Panc1 (cell line): ENCODE data around the gene SEC14L2. TPM values are rescaled to one million over a fixed set of nuclear protein-coding genes. Genes with fewer than 3 reads are reported as not detected.

Experiments
- ATAC-seq: fragments of 200-7000 bp; cut with Tn5 transposase; 2 replicates; pipeline ENCODE4 v1.9.1; 2020; ENCODE audit warnings: mild to moderate bottlenecking, moderate library complexity
- BruUV-seq: library from RNA; stranded (reverse); fragments of 400-500 nt; replicated peaks from 2 replicates; lab custom pipeline; 2021; lab: Mats Ljungman, UMichigan
- CTCF ChIA-PET: fragments of 300-600 bp; sonication (Branson Sonifier 250); formaldehyde crosslinking; loops from one replicate; lab custom pipeline; 2022; ENCODE audit warnings: antibody characterized with exemption; lab: Charles Lee
- POLR2A ChIA-PET: fragments of 300-600 bp; sonication (Branson Sonifier 250); formaldehyde crosslinking; loops from one replicate; lab custom pipeline; 2022; ENCODE audit warnings: antibody characterized with exemption; lab: Charles Lee
- DNase-seq: peaks from one replicate; pipeline ENCODE4 v3.0.0-alpha.2; 2010; ENCODE audit warnings: low read depth, low spot score
- H3K27ac ChIP-seq: 2 replicates; pipeline ENCODE4 v1.5.1; 2011; ENCODE audit warnings: mild to moderate bottlenecking, low read length, inconsistent platforms
- H3K27me3 ChIP-seq: fragments of 200-500 bp; sonication (Bioruptor generic); 2 replicates; pipeline ENCODE4 v1.6.0; 2014; ENCODE audit warnings: low read length, inconsistent platforms; ENCODE audit not compliant: control insufficient read depth, insufficient read depth
- H3K36me3 ChIP-seq: fragments of 200-500 bp; sonication (Bioruptor generic); 2 replicates; pipeline ENCODE4 v1.5.1; 2014; ENCODE audit warnings: inconsistent platforms, mild to moderate bottlenecking, low read length, moderate library complexity; ENCODE audit not compliant: control insufficient read depth, insufficient read depth
- H3K4me1 ChIP-seq: 2 replicates; pipeline ENCODE4 v1.5.1; 2011; ENCODE audit warnings: inconsistent platforms, mild to moderate bottlenecking, low read length, moderate library complexity; ENCODE audit not compliant: control insufficient read depth, insufficient read depth
- H3K4me3 ChIP-seq, 2 experiments: 2 replicates each; pipeline ENCODE4 v1.5.1; 2011 to 2012; ENCODE audit warnings: low read depth in 2 of 2, low read length in 2 of 2, mild to moderate bottlenecking in 2 of 2, inconsistent platforms in 1 of 2, moderate library complexity in 1 of 2
- H3K9me3 ChIP-seq: fragments of 200-500 bp; sonication (Bioruptor generic); 2 replicates; pipeline ENCODE4 v1.5.1; 2014; ENCODE audit warnings: low read depth, mild to moderate bottlenecking, inconsistent platforms, low read length, moderate library complexity; ENCODE audit not compliant: control insufficient read depth, insufficient read depth
- CTCF ChIP-seq: fragments of 450-650 bp; IDR thresholded peaks from 2 replicates; pipeline ENCODE4 v1.5.1; 2017; ENCODE audit warnings: mild to moderate bottlenecking
- POLR2AphosphoS5 ChIP-seq: IDR thresholded peaks from 2 replicates; pipeline ENCODE4 v1.6.1; 2012; ENCODE audit warnings: mild to moderate bottlenecking, low read depth, low read length, moderate library complexity
- REST ChIP-seq, 2 experiments: IDR thresholded peaks; 2 replicates each; pipeline ENCODE4 v1.6.1; 2011 to 2012; ENCODE audit warnings: low read depth in 2 of 2, control low read depth in 1 of 2, low read length in 1 of 2, mild to moderate bottlenecking in 1 of 2, moderate library complexity in 1 of 2; ENCODE audit not compliant: insufficient read depth in 1 of 2
- SIN3A ChIP-seq: IDR thresholded peaks from 2 replicates; pipeline ENCODE4 v1.6.1; 2012; ENCODE audit warnings: low read depth, mild to moderate bottlenecking, low read length, moderate library complexity, borderline replicate concordance; ENCODE audit not compliant: insufficient read depth
- TCF7L2 ChIP-seq: IDR thresholded peaks from 2 replicates; pipeline ENCODE4 v1.6.1; 2011; ENCODE audit warnings: mild to moderate bottlenecking, low read depth, low read length, inconsistent platforms
- in situ Hi-C: cut with HindIII; loops from 2 replicates; pipeline ENCODE4 v1.10.0; 2016; ENCODE audit warnings: low sequenced_read_pairs, low pct_unique_long_range_greater_than_20kb
- intact Hi-C: fragments of 100-400 bp; cut with micrococcal nuclease; formaldehyde crosslinking; loops from one replicate; pipeline ENCODE4 v1.10.0; 2022; ENCODE audit not compliant: unreplicated experiment
- total RNA-seq: library from RNA; stranded (reverse); gene quantifications from one replicate; pipeline ENCODE4 v1.2.1, GENCODE V29; 2021; ENCODE audit not compliant: unreplicated experiment

SEC14L2 gene
- total RNA-seq, 1 experiment from 2014 or later, result 10.7 TPM

GRCh38 chr22:30471616-30472318 lies 74.9 kb downstream of the SEC14L2 start, which contains the start of gene SEC14L3:
SEC14L3 (minus strand) TSS chr22:30472017; CDS start chr22:30471958, 59 bp downstream.
- intact Hi-C loops, result no loop called here
- H3K4me3 ChIP-seq, result no peak within 1 kb of the TSS
- ChIA-PET CTCF (no interaction called here), POLR2A (interaction anchor here (0.7 kb wide), 1 partner anchor 12 kb away, joined by 3 read pairs; no protein-coding TSS in a partner anchor)
- H3K27ac ChIP-seq, result no peak within 1 kb of the TSS
- no peaks in the 10 kb centered on the region for H3K36me3 ChIP-seq
- ATAC-seq (no peak), DNase-seq (no peak)
- no peaks in the 10 kb centered on the region for H3K4me1 ChIP-seq
- TF ChIP-seq SIN3A, result no peak
- TF ChIP-seq REST (IDR thresholded peaks at IDR 0.05; ENCODE audit: insufficient read depth in 1 of 2, low read depth in 2 of 2, low read length in 1 of 2), result no peak
- no peak for TF ChIP-seq TCF7L2
- TF ChIP-seq POLR2AphosphoS5, result no peak
- TF ChIP-seq CTCF, result no peak
- no peaks in the 10 kb centered on the region for H3K9me3 ChIP-seq
- in situ Hi-C loops, result no loop called here
- no TSS peak for BruUV-seq
- no peaks in the 10 kb centered on the region; the same call in 1 of the 2 replicates for H3K27me3 ChIP-seq

GRCh38 chr22:30472994-30473720 lies 76.3 kb downstream of the SEC14L2 start:
- CTCF ChIA-PET, result no interaction called here
- ATAC-seq, result no peak
- BruUV-seq, result no TSS peak
- TF ChIP-seq SIN3A (no peak), REST (IDR thresholded peaks at IDR 0.05; ENCODE audit: insufficient read depth in 1 of 2, low read depth in 2 of 2, low read length in 1 of 2) (no peak), TCF7L2 (no peak), CTCF (no peak), POLR2AphosphoS5 (no peak)
- in situ Hi-C loops, result no loop called here
- no peak for DNase-seq
- no peaks in the 10 kb centered on the region for H3K4me1 ChIP-seq
- intact Hi-C loops, result no loop called here
- POLR2A ChIA-PET, result no interaction called here
- H3K36me3 ChIP-seq, result no peaks in the 10 kb centered on the region
- H3K4me3 ChIP-seq, result no peak overlapping the region
- no peaks in the 10 kb centered on the region for H3K9me3 ChIP-seq
- no peaks in the 10 kb centered on the region; the same call in 1 of the 2 replicates for H3K27me3 ChIP-seq
- no peak overlapping the region for H3K27ac ChIP-seq
